GM21423 (cell line): ENCODE measurements around the gene SRBD1.

Experiments
- ATAC-seq: cut with Tn5 transposase; IDR thresholded peaks from one replicate; pipeline ENCODE4 v1.9.1; 2021; ENCODE audit warnings: mild to moderate bottlenecking, moderate library complexity; ENCODE audit not compliant: unreplicated experiment

The SRBD1 gene

GRCh38 chr2:45634223-45634622 lies 23.2 kb upstream of the SRBD1 start:
- ATAC-seq, result no peak

GRCh38 chr2:45631955-45632354 lies 20.9 kb upstream of the SRBD1 start:
- ATAC-seq, result no peak

- ATAC-seq, result no peak
These were observed 20.3 kb upstream of the SRBD1 start for GRCh38 chr2:45631319-45631718.

- ATAC-seq, result no peak
These were observed 18.9 kb upstream of the SRBD1 start for GRCh38 chr2:45629971-45630370.

- no peak for ATAC-seq
These were observed 16.8 kb upstream of the SRBD1 start for GRCh38 chr2:45627911-45628310.

GRCh38 chr2:45626387-45627221 lies 15.5 kb upstream of the SRBD1 start:
- no peak for ATAC-seq

GRCh38 chr2:45625824-45626223 lies 14.8 kb upstream of the SRBD1 start:
- ATAC-seq, result no peak

- no peak for ATAC-seq
These were observed 12.0 kb upstream of the SRBD1 start for GRCh38 chr2:45623098-45623497.

- no peak for ATAC-seq
These were observed 11.4 kb upstream of the SRBD1 start for GRCh38 chr2:45622336-45623075.

GRCh38 chr2:45617496-45617895 lies 6.4 kb upstream of the SRBD1 start:
- ATAC-seq, result no peak

- ATAC-seq, result no peak
These were observed 5.8 kb upstream of the SRBD1 start for GRCh38 chr2:45616658-45617411.

GRCh38 chr2:45614871-45615415 lies 3.9 kb upstream of the SRBD1 start:
- no peak for ATAC-seq

GRCh38 chr2:45614330-45614729 lies 3.3 kb upstream of the SRBD1 start:
- ATAC-seq, result no peak

- ATAC-seq, result no peak
These were observed 1.7 kb upstream of the SRBD1 start for GRCh38 chr2:45612731-45613130.

- no peak for ATAC-seq
These were observed 1.2 kb upstream of the SRBD1 start for GRCh38 chr2:45612285-45612684.

GRCh38 chr2:45610281-45611019 lies 617 bp downstream of the SRBD1 start:
- ATAC-seq, result peak; percentile 38

- ATAC-seq, result no peak
These were observed 3.4 kb downstream of the SRBD1 start for GRCh38 chr2:45607701-45608100.

- no peak for ATAC-seq
These were observed 4.3 kb downstream of the SRBD1 start for GRCh38 chr2:45606796-45607195.

GRCh38 chr2:45605116-45605515 lies 6.0 kb downstream of the SRBD1 start:
- ATAC-seq, result no peak

GRCh38 chr2:45602624-45603023 lies 8.4 kb downstream of the SRBD1 start:
- ATAC-seq, result no peak

GRCh38 chr2:45598545-45598944 lies 12.5 kb downstream of the SRBD1 start:
- no peak for ATAC-seq
